Measurements from ENCODE around the gene TRAF3IP1. TPM values are rescaled to one million over a fixed set of nuclear protein-coding genes. Genes with fewer than 3 reads are reported as not detected.

TRAF3IP1 gene
- total and polyA plus RNA-seq, 2 donors = 9.6 to 13.6 TPM

- DNase-seq (ENCODE audit: extremely low spot score) = no peak
- Histone ChIP-seq H3K4me3 (ENCODE audit: low read depth, low read length) (no peak overlapping the region), H3K4me1 (ENCODE audit: insufficient read depth) (no peaks in the 10 kb centered on the region), H3K27ac (ENCODE audit: low read depth) (no peak overlapping the region), H3K36me3 (ENCODE audit: insufficient read depth) (no peaks in the 10 kb centered on the region)
- WGBS = 84% methylated on average over 2 of the region's 2 CpGs
Measured at GRCh38 chr2:238413368-238413767, 93.0 kb downstream of the TRAF3IP1 start.

DNA sequence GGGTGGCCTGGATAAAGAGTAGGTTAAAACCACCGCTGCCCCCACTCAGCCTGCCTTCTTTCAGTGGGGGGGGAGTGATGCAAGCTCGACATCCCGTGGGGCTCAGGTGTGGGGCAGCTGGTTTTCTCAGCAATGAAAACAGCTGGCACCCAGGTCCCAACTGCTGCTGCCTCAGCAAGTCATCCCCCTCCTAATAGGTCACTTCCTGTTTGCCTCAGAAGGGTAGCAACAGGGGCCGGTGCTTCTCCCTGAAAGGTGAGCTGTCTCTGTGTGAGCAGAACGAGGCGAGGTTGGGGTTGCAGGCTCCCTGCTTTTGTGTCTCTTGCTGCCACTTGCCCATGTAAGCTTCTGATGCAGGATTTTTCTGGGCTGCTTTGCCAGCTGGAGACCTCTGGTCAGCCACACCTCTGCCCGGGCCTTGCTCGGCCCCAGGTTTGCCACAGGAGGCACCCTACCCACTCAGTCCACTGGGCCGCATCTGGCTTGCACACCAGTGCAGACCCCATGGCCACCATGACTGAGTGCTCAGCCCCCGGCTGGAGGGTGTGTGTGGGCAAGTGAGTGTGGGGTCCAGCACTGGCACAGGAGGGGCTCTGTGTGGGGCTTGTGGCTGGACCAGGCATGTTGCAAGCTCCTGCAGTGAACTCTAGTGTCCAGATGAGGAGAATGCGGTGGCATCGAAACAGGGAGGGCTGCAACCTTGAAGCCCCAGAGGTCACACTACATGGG, 94.9 kb downstream of the TRAF3IP1 start:
- Histone ChIP-seq H3K27ac (ENCODE audit: low read depth) (no peak overlapping the region), H3K36me3 (ENCODE audit: insufficient read depth) (no peaks in the 10 kb centered on the region), H3K4me3 (ENCODE audit: low read depth, low read length) (no peak overlapping the region), H3K4me1 (ENCODE audit: insufficient read depth) (no peaks in the 10 kb centered on the region)
- 90% methylated on average over 12 of the region's 12 CpGs for WGBS
- DNase-seq (ENCODE audit: extremely low spot score) = no peak

DNA sequence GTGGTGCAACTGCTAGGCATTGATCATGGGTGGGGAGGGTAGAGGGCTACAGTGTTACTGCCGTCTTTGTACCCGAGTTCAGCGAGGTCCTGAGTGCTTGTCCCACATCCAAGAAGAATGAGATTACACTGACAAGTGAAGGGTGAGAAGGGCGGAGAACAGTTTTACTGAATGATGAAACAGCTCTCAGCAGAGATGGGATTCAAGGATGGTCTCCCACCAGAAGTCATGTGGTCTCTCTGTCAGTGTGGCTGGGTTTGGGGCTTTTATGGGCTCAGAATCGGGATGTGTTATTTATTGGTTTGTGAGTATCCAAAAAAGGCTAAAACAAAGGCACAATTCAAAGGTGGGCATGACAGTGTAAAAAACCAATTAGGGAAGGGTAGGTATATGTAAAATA, 95.6 kb downstream of the TRAF3IP1 start:
- Histone ChIP-seq H3K36me3 (ENCODE audit: insufficient read depth) (no peaks in the 10 kb centered on the region), H3K4me1 (ENCODE audit: insufficient read depth) (no peaks in the 10 kb centered on the region), H3K27ac (ENCODE audit: low read depth) (no peak overlapping the region), H3K4me3 (ENCODE audit: low read depth, low read length) (no peak overlapping the region)
- 98% methylated on average over 5 of the region's 5 CpGs for whole genome bisulfite sequencing
- no peak for DNase-seq (ENCODE audit: extremely low spot score)

- WGBS = 85% methylated on average over 6 of the region's 6 CpGs
- no peaks in the 10 kb centered on the region for H3K4me1 ChIP-seq (ENCODE audit: insufficient read depth)
- no peak overlapping the region for H3K4me3 ChIP-seq (ENCODE audit: low read depth, low read length)
- H3K36me3 ChIP-seq (ENCODE audit: insufficient read depth) = no peaks in the 10 kb centered on the region
- H3K27ac ChIP-seq (ENCODE audit: low read depth) = no peak overlapping the region
- no peak for DNase-seq (ENCODE audit: extremely low spot score)
Measured at GRCh38 chr2:238418196-238418998, 98.1 kb downstream of the TRAF3IP1 start.

DNA sequence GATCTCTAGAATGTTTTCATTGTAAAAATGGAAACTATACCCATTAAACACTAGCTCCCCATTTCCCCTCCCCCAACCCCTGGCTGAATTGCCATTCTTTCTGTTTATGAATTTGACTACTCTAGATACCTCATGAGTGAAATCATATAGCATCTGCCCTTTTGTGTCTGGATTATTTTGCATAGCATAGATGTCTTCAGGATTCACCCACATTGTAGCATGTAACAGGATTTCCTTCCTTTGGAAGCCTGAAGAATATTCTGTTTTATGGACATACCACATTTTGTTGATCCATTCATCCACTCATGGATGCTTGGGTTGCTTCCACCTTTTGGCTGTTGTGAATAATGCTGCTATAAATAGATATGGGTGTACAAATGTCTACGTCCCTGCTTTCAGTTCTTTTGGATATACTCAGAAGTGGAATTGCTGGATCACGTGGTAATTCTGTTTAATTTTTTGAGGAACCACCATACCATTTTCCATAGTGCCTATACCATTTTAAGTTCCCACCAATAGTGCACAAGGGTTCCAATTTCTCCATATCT, 98.8 kb downstream of the TRAF3IP1 start:
- H3K4me3 ChIP-seq (ENCODE audit: low read depth, low read length) = no peak overlapping the region
- 79% methylated on average over 2 of the region's 2 CpGs for WGBS
- H3K4me1 ChIP-seq (ENCODE audit: insufficient read depth) = no peaks in the 10 kb centered on the region
- no peak overlapping the region for H3K27ac ChIP-seq (ENCODE audit: low read depth)
- DNase-seq (ENCODE audit: extremely low spot score) = no peak
- H3K36me3 ChIP-seq (ENCODE audit: insufficient read depth) = no peaks in the 10 kb centered on the region

GRCh38 chr2:238420442-238420841, 100.1 kb downstream of the TRAF3IP1 start:
- Histone ChIP-seq H3K4me1 (ENCODE audit: insufficient read depth) (no peaks in the 10 kb centered on the region), H3K4me3 (ENCODE audit: low read depth, low read length) (no peak overlapping the region), H3K27ac (ENCODE audit: low read depth) (no peak overlapping the region), H3K36me3 (ENCODE audit: insufficient read depth) (no peaks in the 10 kb centered on the region)
- WGBS = 68% methylated on average over 8 of the region's 8 CpGs
- no peak for DNase-seq (ENCODE audit: extremely low spot score)

- Histone ChIP-seq H3K4me3 (ENCODE audit: low read depth, low read length) (no peak overlapping the region), H3K27ac (ENCODE audit: low read depth) (no peak overlapping the region), H3K36me3 (ENCODE audit: insufficient read depth) (no peaks in the 10 kb centered on the region), H3K4me1 (ENCODE audit: insufficient read depth) (peaks cover 2% of the 10 kb centered on the region)
- WGBS = 44% methylated on average over 16 of the region's 16 CpGs
- no peak for DNase-seq (ENCODE audit: extremely low spot score)
Measured at GRCh38 chr2:238420878-238421694, 100.8 kb downstream of the TRAF3IP1 start.

DNA sequence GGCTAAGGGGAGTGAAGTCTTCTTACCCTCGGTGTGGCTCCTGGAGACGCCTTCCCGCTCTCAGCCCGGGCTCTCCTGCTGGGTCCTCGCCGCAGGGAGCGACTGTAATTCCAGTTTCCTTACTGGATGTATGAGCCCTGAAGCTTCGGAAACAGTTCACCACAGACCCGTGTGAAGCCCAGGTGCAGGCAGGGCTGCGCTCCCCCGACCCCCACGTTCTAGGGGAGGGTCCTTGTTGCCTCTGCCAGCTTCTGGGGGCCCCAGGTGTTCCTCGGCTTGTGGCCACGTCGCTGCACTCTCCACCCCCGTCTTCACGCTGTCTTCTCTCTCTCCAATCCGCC, 101.3 kb downstream of the TRAF3IP1 start:
- H3K4me1 ChIP-seq (ENCODE audit: insufficient read depth) = peaks cover 2% of the 10 kb centered on the region
- no peak overlapping the region for H3K4me3 ChIP-seq (ENCODE audit: low read depth, low read length)
- no peak overlapping the region for H3K27ac ChIP-seq (ENCODE audit: low read depth)
- 78% methylated on average over 18 of the region's 18 CpGs for WGBS
- no peak for DNase-seq (ENCODE audit: extremely low spot score)
- no peaks in the 10 kb centered on the region for H3K36me3 ChIP-seq (ENCODE audit: insufficient read depth)

DNA sequence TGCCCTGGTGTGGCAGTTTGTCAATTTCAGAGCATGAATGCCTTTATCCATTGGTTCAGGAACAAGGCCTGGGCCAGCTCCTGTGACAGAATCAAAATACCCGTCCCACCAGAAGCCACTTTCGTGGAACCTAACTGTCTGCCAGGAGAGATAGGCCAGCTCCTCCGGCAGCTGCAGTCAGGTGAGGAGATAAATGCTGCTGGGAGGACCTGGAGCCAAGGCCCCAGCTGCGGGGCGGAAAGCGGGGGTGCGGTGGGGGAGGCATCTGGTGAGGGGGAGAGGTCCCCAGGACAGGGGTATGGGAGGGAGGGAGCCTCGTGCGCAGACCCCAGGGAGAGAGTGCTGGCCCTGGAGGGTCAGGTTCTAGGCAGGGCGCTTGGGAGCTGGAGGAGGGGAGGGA, 102.0 kb downstream of the TRAF3IP1 start:
- H3K4me1 ChIP-seq (ENCODE audit: insufficient read depth) = peaks cover 2% of the 10 kb centered on the region
- no peak for DNase-seq (ENCODE audit: extremely low spot score)
- H3K27ac ChIP-seq (ENCODE audit: low read depth) = no peak overlapping the region
- WGBS = 90% methylated on average over 10 of the region's 10 CpGs
- no peaks in the 10 kb centered on the region for H3K36me3 ChIP-seq (ENCODE audit: insufficient read depth)
- H3K4me3 ChIP-seq (ENCODE audit: low read depth, low read length) = no peak overlapping the region

DNA sequence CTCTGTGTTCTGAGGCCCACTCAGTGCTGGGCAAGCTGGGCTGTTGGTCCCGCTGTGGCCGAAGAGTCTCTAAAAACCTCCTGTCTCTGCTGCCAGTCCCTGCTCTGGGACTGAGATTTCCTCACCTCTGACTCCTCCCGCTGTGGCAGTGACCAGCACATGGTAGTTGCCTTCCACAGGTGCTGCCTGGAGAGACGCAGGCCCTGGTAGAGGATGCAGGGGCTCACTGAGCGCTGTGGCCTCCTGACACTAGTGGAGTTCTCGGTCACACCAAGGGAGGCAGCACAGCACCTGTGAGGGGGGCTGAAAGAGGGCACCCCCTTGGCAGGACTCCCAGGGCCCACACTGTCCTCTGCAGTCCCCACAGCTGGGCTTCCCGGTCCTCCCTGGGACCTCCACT, 102.6 kb downstream of the TRAF3IP1 start:
- Histone ChIP-seq H3K4me1 (ENCODE audit: insufficient read depth) (peaks cover 2% of the 10 kb centered on the region), H3K4me3 (ENCODE audit: low read depth, low read length) (no peak overlapping the region), H3K27ac (ENCODE audit: low read depth) (no peak overlapping the region), H3K36me3 (ENCODE audit: insufficient read depth) (no peaks in the 10 kb centered on the region)
- WGBS = 94% methylated on average over 7 of the region's 7 CpGs
- no peak for DNase-seq (ENCODE audit: extremely low spot score)

GRCh38 chr2:238423561-238424312, 103.4 kb downstream of the TRAF3IP1 start:
- Histone ChIP-seq H3K27ac (ENCODE audit: low read depth) (no peak overlapping the region), H3K4me1 (ENCODE audit: insufficient read depth) (peaks cover 2% of the 10 kb centered on the region), H3K36me3 (ENCODE audit: insufficient read depth) (no peaks in the 10 kb centered on the region), H3K4me3 (ENCODE audit: low read depth, low read length) (no peak overlapping the region)
- 88% methylated on average over 9 of the region's 9 CpGs for WGBS
- DNase-seq (ENCODE audit: extremely low spot score) = no peak

DNA sequence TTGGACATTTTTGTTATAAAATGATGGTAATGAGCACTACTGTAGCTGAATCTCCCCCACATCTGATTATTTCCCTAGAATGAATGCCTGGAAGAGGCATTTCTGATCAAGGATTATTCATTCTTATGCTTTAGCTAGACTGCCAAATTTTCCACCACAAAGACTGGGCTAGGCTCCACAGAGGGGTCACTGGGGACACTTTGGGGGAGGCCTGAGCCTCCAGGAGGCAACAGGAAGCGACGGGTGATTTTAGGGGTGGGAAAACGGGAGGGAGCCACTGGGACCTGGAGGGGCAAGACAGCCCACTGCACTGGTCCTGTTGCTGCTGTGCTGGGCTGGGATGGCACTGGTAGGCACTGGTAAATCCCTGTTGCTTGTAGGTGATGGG, 104.0 kb downstream of the TRAF3IP1 start:
- peaks cover 2% of the 10 kb centered on the region for H3K4me1 ChIP-seq (ENCODE audit: insufficient read depth)
- H3K36me3 ChIP-seq (ENCODE audit: insufficient read depth) = no peaks in the 10 kb centered on the region
- no peak for DNase-seq (ENCODE audit: extremely low spot score)
- no peak overlapping the region for H3K27ac ChIP-seq (ENCODE audit: low read depth)
- WGBS = 81% methylated on average over 3 of the region's 3 CpGs
- H3K4me3 ChIP-seq (ENCODE audit: low read depth, low read length) = no peak overlapping the region

DNA sequence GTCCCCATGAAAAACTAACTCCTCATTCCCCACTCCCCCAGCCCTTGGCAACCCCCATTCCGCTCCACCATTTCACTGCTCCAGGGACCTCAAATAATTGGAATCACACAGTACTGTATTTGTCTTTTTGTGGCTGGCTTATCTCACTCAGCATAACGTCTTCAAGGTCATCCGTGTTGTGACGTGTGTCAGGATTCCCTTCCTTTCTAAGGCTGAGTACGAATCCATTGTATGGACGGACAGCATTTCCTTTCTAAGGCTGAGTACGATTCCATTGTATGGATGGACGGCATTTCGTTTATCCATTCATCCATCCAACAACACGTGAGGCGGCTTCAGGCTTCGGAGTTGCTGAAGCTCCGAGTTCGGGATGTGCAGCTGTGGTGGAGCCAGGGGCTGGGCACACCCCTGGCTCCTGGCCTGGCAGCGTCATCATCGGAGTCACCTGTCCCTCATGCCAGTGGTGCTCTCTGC, 105.2 kb downstream of the TRAF3IP1 start:
- Histone ChIP-seq H3K4me1 (ENCODE audit: insufficient read depth) (peaks cover 2% of the 10 kb centered on the region), H3K4me3 (ENCODE audit: low read depth, low read length) (no peak overlapping the region), H3K27ac (ENCODE audit: low read depth) (no peak overlapping the region), H3K36me3 (ENCODE audit: insufficient read depth) (no peaks in the 10 kb centered on the region)
- DNase-seq (ENCODE audit: extremely low spot score) = no peak
- 72% methylated on average over 16 of the region's 16 CpGs for WGBS

Data from urinary bladder (tissue), 4 donors.